H9 (cell line): ENCODE data around the gene DELE1. TPM values are rescaled to one million over a fixed set of nuclear protein-coding genes. Genes with fewer than 3 reads are reported as not detected.

Experiments
- DNase-seq: peaks from one replicate; pipeline ENCODE4 v3.0.0-alpha.2; 2017
- H2AFZ ChIP-seq: one replicate; pipeline ENCODE4 v1.6.1; 2013; ENCODE audit warnings: mild to moderate bottlenecking, low read length, control low read depth, moderate library complexity
- H2AK5ac ChIP-seq: 2 replicates; pipeline ENCODE4 v1.6.1; 2013; ENCODE audit warnings: low read length, control low read depth, mixed read lengths; ENCODE audit not compliant: insufficient read length
- H2BK120ac ChIP-seq: one replicate; pipeline ENCODE4 v1.6.1; 2013; ENCODE audit warnings: low read depth, mild to moderate bottlenecking, low read length, control low read depth, inconsistent platforms; ENCODE audit not compliant: poor library complexity, severe bottlenecking
- H2BK12ac ChIP-seq: 2 replicates; pipeline ENCODE4 v1.6.1; 2013; ENCODE audit warnings: low read length, control low read depth, mixed read lengths, low read depth; ENCODE audit not compliant: insufficient read length
- H2BK15ac ChIP-seq: 2 replicates; pipeline ENCODE4 v1.6.1; 2013; ENCODE audit warnings: low read depth, low read length, control low read depth
- H2BK20ac ChIP-seq: one replicate; pipeline ENCODE4 v1.6.1; 2013; ENCODE audit warnings: low read depth, mild to moderate bottlenecking, low read length, control low read depth, inconsistent platforms; ENCODE audit not compliant: poor library complexity, severe bottlenecking
- H2BK5ac ChIP-seq: 2 replicates; pipeline ENCODE4 v1.6.1; 2013; ENCODE audit warnings: low read length, control low read depth, mixed read lengths; ENCODE audit not compliant: insufficient read length
- H3K14ac ChIP-seq: 2 replicates; pipeline ENCODE4 v1.6.1; 2013; ENCODE audit warnings: low read length, control low read depth; ENCODE audit not compliant: insufficient read depth
- H3K18ac ChIP-seq: 2 replicates; pipeline ENCODE4 v1.6.1; 2013; ENCODE audit warnings: low read depth, mild to moderate bottlenecking, mixed read lengths, low read length, control low read depth; ENCODE audit not compliant: insufficient read length
- H3K23ac ChIP-seq: 2 replicates; pipeline ENCODE4 v1.6.1; 2013; ENCODE audit warnings: low read length, control low read depth, mixed read lengths, low read depth; ENCODE audit not compliant: insufficient read length
- H3K23me2 ChIP-seq: 2 replicates; pipeline ENCODE4 v1.6.1; 2013; ENCODE audit warnings: low read depth, mild to moderate bottlenecking, mixed read lengths, low read length, control low read depth; ENCODE audit not compliant: insufficient read length, poor library complexity, severe bottlenecking
- H3K27ac ChIP-seq: 2 replicates; pipeline ENCODE4 v1.5.1; 2013; ENCODE audit warnings: low read length, control low read depth, mixed read lengths, low read depth; ENCODE audit not compliant: insufficient read length
- H3K27me3 ChIP-seq: 2 replicates; pipeline ENCODE4 v1.6.1; 2013; ENCODE audit warnings: low read length, control low read depth, inconsistent platforms; ENCODE audit not compliant: insufficient read depth
- H3K4ac ChIP-seq: 2 replicates; pipeline ENCODE4 v1.6.1; 2013; ENCODE audit warnings: low read depth, mild to moderate bottlenecking, control low read depth, inconsistent platforms, low read length, moderate library complexity
- H3K4me1 ChIP-seq: 2 replicates; pipeline ENCODE4 v1.6.1; 2013; ENCODE audit warnings: low read length, control low read depth, inconsistent platforms; ENCODE audit not compliant: insufficient read depth
- H3K4me2 ChIP-seq: 2 replicates; pipeline ENCODE4 v1.6.1; 2013; ENCODE audit warnings: low read length, control low read depth, mixed read lengths; ENCODE audit not compliant: insufficient read length, insufficient read depth
- H3K56ac ChIP-seq: 2 replicates; pipeline ENCODE4 v1.6.1; 2013; ENCODE audit warnings: low read depth, mild to moderate bottlenecking, mixed read lengths, low read length, control low read depth; ENCODE audit not compliant: insufficient read length
- H3K79me1 ChIP-seq: 2 replicates; pipeline ENCODE4 v1.6.1; 2013; ENCODE audit warnings: low read depth, mild to moderate bottlenecking, moderate library complexity, low read length, control low read depth, inconsistent platforms; ENCODE audit not compliant: insufficient read depth, poor library complexity, severe bottlenecking
- H3K79me2 ChIP-seq: 2 replicates; pipeline ENCODE4 v1.6.1; 2013; ENCODE audit warnings: low read length, control low read depth, inconsistent platforms; ENCODE audit not compliant: insufficient read depth
- H3K9ac ChIP-seq: 2 replicates; pipeline ENCODE4 v1.6.1; 2013; ENCODE audit warnings: low read length, control low read depth, mixed read lengths; ENCODE audit not compliant: insufficient read length; ENCODE audit errors: extremely low read depth
- H3K9me3 ChIP-seq: one replicate; pipeline ENCODE4 v1.6.1; 2013; ENCODE audit warnings: low read depth, low read length, inconsistent platforms; ENCODE audit not compliant: control insufficient read depth
- H3T11ph ChIP-seq: one replicate; pipeline ENCODE4 v1.6.1; 2013; ENCODE audit warnings: mild to moderate bottlenecking, low read length, control low read depth, inconsistent platforms
- H4K20me1 ChIP-seq: one replicate; pipeline ENCODE4 v1.6.1; 2013; ENCODE audit not compliant: control insufficient read depth, insufficient read length, insufficient read depth
- H4K5ac ChIP-seq: 2 replicates; pipeline ENCODE4 v1.6.1; 2013; ENCODE audit warnings: low read depth, mild to moderate bottlenecking, mixed read lengths, low read length, control low read depth; ENCODE audit not compliant: insufficient read length
- H4K8ac ChIP-seq: replicated peaks from 2 replicates; pipeline ENCODE4 v1.6.1; 2013; ENCODE audit warnings: low read length, control low read depth, mixed read lengths, low read depth; ENCODE audit not compliant: insufficient read length
- H4K91ac ChIP-seq: 2 replicates; pipeline ENCODE4 v1.6.1; 2013; ENCODE audit warnings: low read depth, mild to moderate bottlenecking, moderate library complexity, mixed read lengths, low read length, control low read depth; ENCODE audit not compliant: insufficient read length
- H3K27ac Mint-ChIP-seq, 3 experiments: 2 replicates in 2 of 3; 3 replicates in 1 of 3; pipeline ENCODE4 v1.8.0; 2020 to 2021; ENCODE audit warnings: mixed read lengths in 3 of 3, mild to moderate bottlenecking in 1 of 3, moderate library complexity in 1 of 3
- H3K27me3 Mint-ChIP-seq: 2 replicates; pipeline ENCODE4 v1.8.0; 2021; ENCODE audit warnings: low read depth, mild to moderate bottlenecking, moderate library complexity, mixed read lengths
- H3K36me3 Mint-ChIP-seq, 3 experiments: 2 replicates in 2 of 3; 3 replicates in 1 of 3; pipeline ENCODE4 v1.8.0; 2020 to 2021; ENCODE audit warnings: low read depth in 3 of 3, mixed read lengths in 3 of 3; ENCODE audit not compliant: insufficient read depth in 1 of 3
- H3K4me1 Mint-ChIP-seq, 2 experiments: 2 replicates each; pipeline ENCODE4 v1.8.0; 2020; ENCODE audit warnings: mixed read lengths in 2 of 2
- H3K4me3 Mint-ChIP-seq, 2 experiments: 2 replicates in 1 of 2; 3 replicates in 1 of 2; pipeline ENCODE4 v1.8.0; 2020 to 2021; ENCODE audit warnings: mild to moderate bottlenecking in 2 of 2, mixed read lengths in 2 of 2, moderate library complexity in 1 of 2
- H3K9me3 Mint-ChIP-seq, 2 experiments: 2 replicates in 1 of 2; 3 replicates in 1 of 2; pipeline ENCODE4 v1.8.0; 2020; ENCODE audit warnings: mild to moderate bottlenecking in 2 of 2, mixed read lengths in 2 of 2, moderate library complexity in 1 of 2
- CTCF ChIP-seq: fragments of 200-600 bp; sonication (generic); conservative IDR thresholded peaks from 3 replicates; pipeline ENCODE4 v1.8.0; 2021; ENCODE audit warnings: antibody characterized with exemption, mild to moderate bottlenecking
- WGBS: extraction: QIAGEN DNeasy Blood & Tissue Kit; methylation state at CpG from one replicate; pipeline ENCODE4 v1.1.7; 2013; ENCODE audit warnings: missing lambda C conversion rate, low lambda C conversion rate, mixed read lengths; ENCODE audit not compliant: insufficient read length; ENCODE audit errors: extremely low coverage; 5-methylcytosine and 5-hydroxymethylcytosine counted together
- long read RNA-seq: library from polyadenylated mRNA; unstranded; transcript quantifications from one replicate; pipeline ENCODE4 v2.0.0, GENCODE V29; 2020
- total RNA-seq: library from RNA; stranded (reverse); gene quantifications from 2 replicates; pipeline ENCODE4 v1.2.1, GENCODE V29; 2021

DELE1 gene
- total RNA-seq, result 72.7 and 75.3 TPM in 2 replicates
- long read RNA-seq, full-length matches to known transcripts, result 51 of 251 reads
- long read RNA-seq, partial matches to known transcripts, result 121 of 251 reads
- long read RNA-seq, other reads (novel, unspliced or antisense), result 79 of 251 reads

GRCh38 chr5:141923448-141924313 is at the start of gene DELE1:
TSS of gene DELE1 (plus strand) at chr5:141923871. CDS start at chr5:141923942, 71 bp downstream.
- H3K27me3 Mint-ChIP-seq, result no peaks in the 10 kb centered on the region
- H3K4me1 ChIP-seq, result 0 out of 2 replicates have a peak, but pooled peaks cover 3% of the 10 kb centered on the region
- H4K91ac ChIP-seq, result no peak within 1 kb of the TSS
- peak; percentile 95 for DNase-seq
- H2BK120ac ChIP-seq, result no peak within 1 kb of the TSS
- H3K23me2 ChIP-seq, result peaks cover 8% of the 10 kb centered on the region
- H3K36me3 Mint-ChIP-seq, result peaks cover 19 to 41% (median 36%) of the 10 kb centered on the region in 3 experiments; a peak in 6 of 7 replicates
- no peak within 1 kb of the TSS for H3T11ph ChIP-seq
- peaks cover 10 to 18% of the 10 kb centered on the region in 2 experiments for H3K4me1 Mint-ChIP-seq
- no peak within 1 kb of the TSS for H2AK5ac ChIP-seq
- H3K27ac Mint-ChIP-seq, result peak within 1 kb of the TSS; percentile 71 to 99 (median 96)
- peak within 1 kb of the TSS; percentile 95 for H3K14ac ChIP-seq
- H3K4me3 Mint-ChIP-seq, result peak within 1 kb of the TSS; percentile 82 to 92
- H4K5ac ChIP-seq, result no peak within 1 kb of the TSS
- no peak within 1 kb of the TSS for H2BK5ac ChIP-seq
- no peaks in the 10 kb centered on the region for H4K20me1 ChIP-seq
- no peaks in the 10 kb centered on the region for H3K27me3 ChIP-seq
- H3K18ac ChIP-seq, result peak within 1 kb of the TSS; percentile 96
- no peak within 1 kb of the TSS for H2BK20ac ChIP-seq
- peaks cover 3% of the 10 kb centered on the region; the same call in 1 of the 2 replicates for H3K79me2 ChIP-seq
- H3K27ac ChIP-seq, result peak within 1 kb of the TSS; percentile 22
- H3K9me3 Mint-ChIP-seq, result no peaks in the 10 kb centered on the region
- no peak within 1 kb of the TSS for H3K23ac ChIP-seq
- H3K4me2 ChIP-seq, result peak within 1 kb of the TSS; percentile 55
- TF ChIP-seq CTCF, result no peak
- no peak within 1 kb of the TSS; the same call in 1 of the 2 replicates for H2BK15ac ChIP-seq
- H2BK12ac ChIP-seq, result no peak within 1 kb of the TSS
- no peak within 1 kb of the TSS for H4K8ac ChIP-seq
- H3K9ac ChIP-seq, result peak within 1 kb of the TSS; percentile 79
- peak within 1 kb of the TSS; percentile 52 for H2AFZ ChIP-seq
- WGBS, result no CpG with 5 or more reads among the region's 53 CpGs
- H3K56ac ChIP-seq, result no peak within 1 kb of the TSS
- peaks cover 3% of the 10 kb centered on the region for H3K79me1 ChIP-seq
- H3K4ac ChIP-seq, result no peak within 1 kb of the TSS
- H3K9me3 ChIP-seq, result no peaks in the 10 kb centered on the region
